GM18508 (cell line): ENCODE measurements around the gene UGT1A9.
"Not testable (repeated sequence)": the region's sequence is repeated elsewhere in the genome, so short reads cannot be mapped to it uniquely, and the experiment has no call there.

Source experiments
- ATAC-seq: cut with Tn5 transposase; IDR thresholded peaks from one replicate; pipeline ENCODE4 v1.9.1; 2021; ENCODE audit warnings: moderate number of reproducible peaks; ENCODE audit not compliant: insufficient read depth, unreplicated experiment

The UGT1A9 gene

GRCh38 chr2:233707940-233708644, 36.4 kb downstream of the UGT1A9 start:
- no peak for ATAC-seq

GRCh38 chr2:233708942-233709341, 37.2 kb downstream of the UGT1A9 start:
- no peak for ATAC-seq

GRCh38 chr2:233711312-233712008, 39.8 kb downstream of the UGT1A9 start:
- no peak for ATAC-seq

GRCh38 chr2:233712611-233713261, 41.0 kb downstream of the UGT1A9 start, which contains the start of gene UGT1A5:
Gene UGT1A5 (plus strand): TSS chr2:233712907. CDS start chr2:233712992, 85 bp downstream.
- no peak for ATAC-seq

DNA sequence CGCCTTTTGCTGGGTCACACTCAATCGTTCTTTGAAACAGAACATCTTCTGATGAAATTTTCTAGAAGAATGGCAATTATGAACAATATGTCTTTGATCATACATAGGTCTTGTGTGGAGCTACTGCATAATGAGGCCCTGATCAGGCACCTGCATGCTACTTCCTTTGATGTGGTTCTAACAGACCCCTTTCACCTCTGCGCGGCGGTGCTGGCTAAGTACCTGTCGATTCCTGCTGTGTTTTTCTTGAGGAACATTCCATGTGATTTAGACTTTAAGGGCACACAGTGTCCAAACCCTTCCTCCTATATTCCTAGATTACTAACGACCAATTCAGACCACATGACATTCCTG, 41.5 kb downstream of the UGT1A9 start:
- ATAC-seq = no peak

- no peak for ATAC-seq
Observed at GRCh38 chr2:233714121-233714520, 42.4 kb downstream of the UGT1A9 start.

- ATAC-seq = no peak
Observed at GRCh38 chr2:233718552-233718951, 46.9 kb downstream of the UGT1A9 start, which contains the start of gene UGT1A4. Gene UGT1A4 (plus strand): TSS chr2:233718736. CDS start chr2:233718821, 85 bp downstream.

GRCh38 chr2:233728723-233729301, 57.1 kb downstream of the UGT1A9 start, which contains the start of gene UGT1A3:
Gene UGT1A3 (plus strand): TSS chr2:233729042. CDS start chr2:233729127, 85 bp downstream.
- ATAC-seq = no peak

GRCh38 chr2:233736868-233737653, 65.4 kb downstream of the UGT1A9 start:
- ATAC-seq = not testable (repeated sequence)

DNA sequence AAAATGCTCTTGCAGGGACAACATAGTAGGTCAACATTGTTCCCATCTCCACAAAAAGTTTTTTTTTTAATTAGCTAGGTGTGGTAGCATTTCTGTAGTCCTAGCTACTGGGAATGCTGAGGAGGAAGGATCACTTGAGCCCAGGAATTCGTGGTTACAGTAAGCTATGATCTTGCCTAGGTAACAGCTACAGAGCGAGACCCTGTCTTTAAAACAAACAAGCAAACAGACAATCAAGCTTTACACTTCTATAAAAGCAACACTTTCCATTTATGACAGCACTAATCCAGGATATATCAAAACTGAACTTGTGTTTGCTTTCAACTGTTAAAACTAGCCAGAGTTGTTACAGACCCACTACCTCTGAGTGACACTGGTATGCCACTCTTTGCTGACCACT, 69.2 kb downstream of the UGT1A9 start:
- ATAC-seq = no peak

DNA sequence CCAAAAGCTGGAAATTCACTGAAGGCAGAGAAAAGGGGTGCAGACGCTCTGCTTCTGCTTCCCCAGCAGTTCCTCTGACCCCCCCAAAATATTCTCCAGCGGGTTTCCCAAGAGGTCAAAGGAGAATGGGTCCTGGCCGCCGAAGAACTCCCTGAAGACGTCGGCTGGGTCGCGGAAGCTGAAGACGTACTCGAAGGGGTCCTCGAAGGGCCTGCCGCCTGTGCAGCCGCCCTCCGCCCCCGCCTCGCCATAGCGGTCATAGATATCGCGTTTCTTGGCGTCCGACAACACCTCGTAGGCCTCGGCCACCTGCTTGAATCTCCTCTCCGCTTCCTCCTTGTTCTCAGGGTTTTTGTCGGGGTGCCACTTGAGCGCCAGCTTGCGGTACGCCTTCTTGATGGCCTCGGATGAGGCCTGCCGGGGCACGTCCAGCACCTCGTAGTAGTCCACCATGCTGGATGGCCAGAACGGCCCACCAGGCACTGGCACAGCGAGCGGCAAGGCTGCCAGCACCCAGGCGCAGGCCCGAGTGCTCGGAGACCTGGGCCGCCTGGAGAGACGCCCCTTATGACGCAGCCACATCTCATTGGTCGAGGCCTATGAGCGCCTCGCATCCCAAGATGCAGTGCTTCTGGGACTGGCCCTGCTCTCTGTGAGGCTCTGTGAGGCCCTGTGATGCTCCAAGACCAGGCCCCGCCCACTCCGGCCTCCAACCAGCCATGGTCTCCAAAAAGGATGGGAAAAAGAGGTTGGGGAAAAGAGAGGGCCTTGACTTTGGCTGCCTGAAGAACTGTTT, 72.0 kb downstream of the UGT1A9 start:
- ATAC-seq = no peak

GRCh38 chr2:233745073-233745755, 73.5 kb downstream of the UGT1A9 start:
- no peak for ATAC-seq

- not testable (repeated sequence) for ATAC-seq
Observed at GRCh38 chr2:233745838-233746237, 74.1 kb downstream of the UGT1A9 start.

GRCh38 chr2:233746475-233747282, 75.0 kb downstream of the UGT1A9 start:
- ATAC-seq = no peak

- no peak for ATAC-seq
Observed at GRCh38 chr2:233747283-233747544, 75.5 kb downstream of the UGT1A9 start.

DNA sequence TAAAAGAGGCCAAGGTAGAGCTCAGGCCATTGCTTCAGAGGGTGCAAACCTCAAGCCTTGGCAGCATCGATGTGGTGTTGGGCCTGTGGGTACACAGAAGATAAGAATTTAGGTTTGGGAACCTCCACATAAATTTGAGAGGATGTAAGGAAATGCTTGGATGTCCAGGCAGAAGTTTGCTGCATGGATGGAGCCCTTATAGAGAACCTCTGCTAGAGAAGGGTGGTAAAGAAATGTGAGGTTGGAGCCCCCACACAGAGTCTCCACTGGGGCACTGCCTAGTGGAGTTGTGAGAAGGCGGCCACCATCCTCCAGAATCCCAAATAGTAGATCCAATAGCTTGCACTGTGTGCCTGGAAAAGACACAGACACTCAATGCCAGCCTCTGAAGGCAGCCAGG, 79.0 kb downstream of the UGT1A9 start:
- not testable (repeated sequence) for ATAC-seq

GRCh38 chr2:233751212-233752009, 79.7 kb downstream of the UGT1A9 start:
- not testable (repeated sequence) for ATAC-seq
